Measurements from ENCODE around the gene KRT40. TPM values are rescaled to one million over a fixed set of nuclear protein-coding genes. Genes with fewer than 3 reads are reported as not detected.

Gene KRT40
- total and polyA plus RNA-seq, 2 of the 8 experiments (the other 6 are each of a cell fraction or from before 2014, with no cell fraction given): not detected

- no peaks in the 10 kb centered on the region for H3K9me3 ChIP-seq (ENCODE audit: insufficient read depth in 2 of 2, low read depth in 1 of 2, low read length in 1 of 2)
- POLR2A ChIA-PET (ENCODE audit: partially characterized antibody): interaction anchor here (1.9 kb wide), 1 partner anchor 10 kb away, joined by 4 read pairs; no protein-coding TSS in a partner anchor
- no peak for FAIRE-seq
Measured at GRCh38 chr17:40997361-40997760, 13.2 kb upstream of the KRT40 start.

More at GRCh38 chr17:40997361-40997760, 13.2 kb upstream of the KRT40 start:
- Histone ChIP-seq H4K8ac (ENCODE audit: extremely low read depth, insufficient read depth, low read length) (no peak overlapping the region), H3K36me3 (ENCODE audit: control insufficient read depth in 2 of 4, insufficient read depth in 4 of 4, low read length in 3 of 4) (no peaks in the 10 kb centered on the region), H3K79me2 (ENCODE audit: control insufficient read depth in 1 of 2, insufficient read depth in 2 of 2, low read length in 2 of 2) (no peaks in the 10 kb centered on the region), H3K23ac (ENCODE audit: insufficient read length) (no peak overlapping the region), H3K27me3 (replicated peaks in 1 of 4; ENCODE audit: control insufficient read depth in 3 of 4, extremely low read depth in 1 of 4, insufficient read depth in 3 of 4, low read length in 3 of 4) (no peaks in the 10 kb centered on the region), H4K91ac (replicated peaks; ENCODE audit: insufficient read length, low read length) (no peak overlapping the region), H3K14ac (ENCODE audit: insufficient read length) (no peak overlapping the region), H3K27ac (ENCODE audit: low read depth, low read length) (no peak overlapping the region), H2AFZ (ENCODE audit: low read length) (no peak overlapping the region), H3K79me1 (ENCODE audit: low read depth, low read length) (no peaks in the 10 kb centered on the region), H3K18ac (ENCODE audit: extremely low read depth, low read length) (no peak overlapping the region), H3K9ac (replicated peaks in 1 of 4; ENCODE audit: extremely low read depth in 1 of 4, low read depth in 3 of 4, low read length in 3 of 4) (no peak overlapping the region), H4K5ac (ENCODE audit: insufficient read length, low read depth, low read length) (no peak overlapping the region), H2BK120ac (replicated peaks; ENCODE audit: low read depth, low read length) (no peak overlapping the region), H2AK5ac (ENCODE audit: low read depth, low read length) (no peak overlapping the region), H3K4me1 (replicated peaks in 1 of 4; ENCODE audit: control insufficient read depth in 3 of 4, insufficient read depth in 4 of 4, low read length in 3 of 4) (peaks cover 0 to 2% (median 0%) of the 10 kb centered on the region in 4 experiments; a peak in 2 of 7 replicates), H2BK15ac (ENCODE audit: low read length) (no peak overlapping the region), H2BK20ac (ENCODE audit: low read length) (no peak overlapping the region), H3K4ac (replicated peaks; ENCODE audit: insufficient read length, low read depth, low read length) (no peak overlapping the region), H4K20me1 (replicated peaks in 1 of 2; ENCODE audit: control insufficient read depth in 1 of 2, insufficient read depth in 2 of 2, low read length in 2 of 2) (no peaks in the 10 kb centered on the region), H3K4me3 (ENCODE audit: extremely low read depth in 1 of 4, insufficient read depth in 2 of 4, low read depth in 3 of 4, low read length in 4 of 4) (no peak overlapping the region), H3K23me2 (ENCODE audit: low read depth, low read length) (no peaks in the 10 kb centered on the region), H3K4me2 (ENCODE audit: insufficient read depth in 1 of 2, low read depth in 2 of 2, low read length in 2 of 2) (no peak overlapping the region), H2BK12ac (ENCODE audit: low read depth, low read length) (no peak overlapping the region), H2BK5ac (ENCODE audit: low read depth, low read length) (no peak overlapping the region), H3K56ac (replicated peaks; ENCODE audit: insufficient read length, low read depth, low read length) (no peak overlapping the region)
- CTCF ChIA-PET (ENCODE audit: partially characterized antibody): interaction anchor here (1.0 kb wide), 1 partner anchor 332 kb away, joined by 3 read pairs; no protein-coding TSS in a partner anchor
- TF ChIP-seq TAF1 (IDR thresholded peaks at IDR 0.05; ENCODE audit: low read depth, low read length) (no peak), SP1 (IDR thresholded peaks at IDR 0.05; ENCODE audit: low read depth, low read length) (no peak), EP300 (IDR thresholded peaks at IDR 0.05; ENCODE audit: borderline replicate concordance in 1 of 2, low read depth in 2 of 2, low read length in 2 of 2) (no peak), HDAC2 (IDR thresholded peaks at IDR 0.05; ENCODE audit: borderline replicate concordance in 1 of 2, low read depth in 2 of 2, low read length in 2 of 2) (no peak), CBX8 (IDR thresholded peaks at IDR 0.05; ENCODE audit: borderline replicate concordance, low read depth, low read length) (no peak)
- no peak for DNase-seq (ENCODE audit: low read depth in 1 of 2, low spot score in 2 of 2)
- WGBS, 2 experiments (ENCODE audit: extremely low coverage in 1 of 2, insufficient coverage in 1 of 2, insufficient read length in 1 of 2, insufficient replicate concordance in 2 of 2, low coverage in 1 of 2, low lambda C conversion rate in 2 of 2, missing lambda C conversion rate in 1 of 2): 97% methylated on average over 2 of the region's 2 CpGs; no CpG with 5 or more reads in 1 of the 2 experiments

All from H1 (cell line).